ENCODE results near the gene CARD14.

The CARD14 gene

DNA sequence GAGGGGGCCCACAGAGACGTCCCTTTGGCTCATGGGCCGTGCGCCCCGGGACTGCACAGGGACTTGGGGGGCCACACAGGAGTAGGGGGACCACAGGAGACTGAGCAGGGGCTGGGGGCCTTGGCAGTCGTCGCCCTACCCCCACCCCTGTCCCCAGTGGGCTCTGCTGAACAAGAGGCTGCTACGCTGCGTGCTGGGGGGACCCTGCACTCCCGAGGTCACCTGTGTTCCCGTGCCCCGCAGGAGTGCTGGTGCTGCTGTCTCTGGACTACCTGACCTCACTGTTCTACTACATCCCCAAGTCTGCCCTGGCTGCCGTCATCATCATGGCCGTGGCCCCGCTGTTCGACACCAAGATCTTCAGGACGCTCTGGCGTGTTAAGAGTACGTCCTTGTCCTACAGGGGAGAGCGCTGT, 76.4 kb downstream of the CARD14 start:
- H3K4me3 ChIP-seq (replicated peaks; ENCODE audit: low read depth, low read length), result no peak overlapping the region
- TF ChIP-seq, protein P1, sequence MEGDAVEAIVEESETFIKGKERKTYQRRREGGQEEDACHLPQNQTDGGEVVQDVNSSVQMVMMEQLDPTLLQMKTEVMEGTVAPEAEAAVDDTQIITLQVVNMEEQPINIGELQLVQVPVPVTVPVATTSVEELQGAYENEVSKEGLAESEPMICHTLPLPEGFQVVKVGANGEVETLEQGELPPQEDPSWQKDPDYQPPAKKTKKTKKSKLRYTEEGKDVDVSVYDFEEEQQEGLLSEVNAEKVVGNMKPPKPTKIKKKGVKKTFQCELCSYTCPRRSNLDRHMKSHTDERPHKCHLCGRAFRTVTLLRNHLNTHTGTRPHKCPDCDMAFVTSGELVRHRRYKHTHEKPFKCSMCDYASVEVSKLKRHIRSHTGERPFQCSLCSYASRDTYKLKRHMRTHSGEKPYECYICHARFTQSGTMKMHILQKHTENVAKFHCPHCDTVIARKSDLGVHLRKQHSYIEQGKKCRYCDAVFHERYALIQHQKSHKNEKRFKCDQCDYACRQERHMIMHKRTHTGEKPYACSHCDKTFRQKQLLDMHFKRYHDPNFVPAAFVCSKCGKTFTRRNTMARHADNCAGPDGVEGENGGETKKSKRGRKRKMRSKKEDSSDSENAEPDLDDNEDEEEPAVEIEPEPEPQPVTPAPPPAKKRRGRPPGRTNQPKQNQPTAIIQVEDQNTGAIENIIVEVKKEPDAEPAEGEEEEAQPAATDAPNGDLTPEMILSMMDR (IDR thresholded peaks at IDR 0.05; ENCODE audit: low read depth, low read length, missing control alignments), result no peak
- DNase-seq (ENCODE audit: extremely low read depth, low read depth), result no peak

- TF ChIP-seq, protein P1 (IDR thresholded peaks at IDR 0.05; ENCODE audit: low read depth, low read length, missing control alignments), result no peak
- no peak for DNase-seq (ENCODE audit: extremely low read depth, low read depth)
- H3K4me3 ChIP-seq (replicated peaks; ENCODE audit: low read depth, low read length), result no peak overlapping the region
Observed at GRCh38 chr17:80246726-80247125, 76.9 kb downstream of the CARD14 start.

DNA sequence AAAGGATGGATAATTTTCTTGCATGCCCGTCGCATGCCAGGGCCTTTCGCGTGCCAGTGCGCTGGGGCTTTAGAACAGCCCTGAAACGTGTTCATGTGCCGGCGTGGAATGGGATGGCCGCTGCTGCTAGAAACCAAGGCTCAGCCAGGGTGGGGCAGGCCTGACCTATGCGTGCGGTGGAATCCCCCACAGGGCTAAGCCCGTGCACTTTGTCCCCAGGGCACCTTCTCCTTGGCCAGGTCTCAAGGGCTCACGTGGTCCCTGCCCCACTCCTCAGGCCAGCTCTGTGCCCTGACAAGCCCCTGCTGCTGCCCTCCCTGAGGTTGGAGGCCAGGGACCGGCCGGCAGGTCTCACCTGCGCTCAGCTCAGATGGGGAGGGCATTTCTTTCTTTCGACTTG, 77.7 kb downstream of the CARD14 start:
- no peak overlapping the region for H3K4me3 ChIP-seq (replicated peaks; ENCODE audit: low read depth, low read length)
- TF ChIP-seq, protein P1 (IDR thresholded peaks at IDR 0.05; ENCODE audit: low read depth, low read length, missing control alignments), result no peak
- DNase-seq (ENCODE audit: extremely low read depth, low read depth), result no peak

- TF ChIP-seq, protein P1 (IDR thresholded peaks at IDR 0.05; ENCODE audit: low read depth, low read length, missing control alignments), result no peak
- no peak overlapping the region for H3K4me3 ChIP-seq (replicated peaks; ENCODE audit: low read depth, low read length)
- no peak for DNase-seq (ENCODE audit: extremely low read depth, low read depth)
Observed at GRCh38 chr17:80248001-80248893, 78.4 kb downstream of the CARD14 start.

DNA sequence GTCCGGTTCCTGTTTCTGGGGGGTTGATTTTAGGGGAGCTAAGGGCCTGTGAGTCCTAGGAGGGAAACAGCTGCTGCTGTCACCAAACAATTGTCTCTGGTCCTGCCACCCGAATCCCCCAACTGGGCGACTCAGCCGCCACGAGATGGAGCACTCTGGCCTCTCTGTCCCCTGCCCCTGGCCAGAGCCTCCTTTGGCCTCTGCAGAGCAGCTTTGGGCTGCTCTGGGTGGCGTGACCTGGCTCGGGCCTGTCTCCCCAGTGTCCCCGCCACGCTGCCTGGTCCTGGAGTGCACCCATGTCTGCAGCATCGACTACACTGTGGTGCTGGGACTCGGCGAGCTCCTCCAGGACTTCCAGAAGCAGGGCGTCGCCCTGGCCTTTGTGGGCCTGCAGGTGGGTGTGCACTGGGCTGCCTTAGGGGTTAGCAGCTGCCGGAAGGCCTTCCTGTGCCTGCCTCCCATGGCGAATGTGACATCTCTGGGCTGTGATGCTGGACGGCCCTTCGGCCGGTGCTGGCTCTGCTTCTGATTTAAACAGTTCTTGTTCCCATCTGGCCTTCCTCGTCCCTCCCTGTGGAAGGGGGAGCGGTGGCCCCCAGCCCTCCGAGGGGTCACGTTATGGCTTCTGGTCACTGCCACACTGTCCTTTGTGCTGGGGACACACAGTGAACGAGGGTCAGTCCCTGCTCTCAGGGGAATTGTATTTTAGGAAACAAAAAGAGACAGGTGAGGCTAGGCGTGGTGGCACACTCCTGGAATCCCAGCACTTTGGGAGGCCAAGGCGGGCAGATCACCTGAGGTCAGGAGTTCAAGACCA, 79.3 kb downstream of the CARD14 start:
- H3K4me3 ChIP-seq (replicated peaks; ENCODE audit: low read depth, low read length), result no peak overlapping the region
- TF ChIP-seq, protein P1 (IDR thresholded peaks at IDR 0.05; ENCODE audit: low read depth, low read length, missing control alignments), result no peak
- no peak for DNase-seq (ENCODE audit: extremely low read depth, low read depth)

DNA sequence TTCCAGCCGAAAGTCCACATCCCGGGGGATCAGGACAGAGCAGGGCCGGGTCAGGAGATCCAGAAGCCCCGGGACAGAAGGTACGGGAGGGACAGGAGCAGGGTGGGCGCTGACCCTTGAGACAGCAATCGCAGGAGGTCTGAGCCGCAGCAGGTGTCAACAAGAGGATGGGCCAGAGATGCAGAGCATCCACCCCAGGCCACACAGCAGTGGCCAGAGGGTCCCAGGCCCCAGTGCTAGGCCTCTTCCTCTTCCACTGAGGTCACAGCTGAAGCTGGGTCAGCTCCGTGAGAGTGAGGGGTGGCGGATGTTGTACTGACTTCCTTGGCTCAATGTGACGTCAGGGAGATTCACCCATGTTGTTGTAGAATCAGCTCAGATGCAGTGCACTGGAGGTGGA, 82.1 kb downstream of the CARD14 start:
- no peak for DNase-seq (ENCODE audit: extremely low read depth, low read depth)
- no peak overlapping the region for H3K4me3 ChIP-seq (replicated peaks; ENCODE audit: low read depth, low read length)
- TF ChIP-seq, protein P1 (IDR thresholded peaks at IDR 0.05; ENCODE audit: low read depth, low read length, missing control alignments), result no peak
